Stimulated activated CD8-positive, alpha-beta memory T cell treated with anti-CD3 and anti-CD28 coated beads, Interleukin-4, amount 100 ng/mL, for 24 hours (primary cell): ENCODE measurements around the gene HRH2.
"Not testable (repeated sequence)": the region's sequence is repeated elsewhere in the genome, so short reads cannot be mapped to it uniquely, and the experiment has no call there.

Experiments used
- DNase-seq: peaks from one replicate; pipeline ENCODE4 v3.0.0-alpha.2; 2020; ENCODE audit warnings: low read depth

HRH2 gene

DNA sequence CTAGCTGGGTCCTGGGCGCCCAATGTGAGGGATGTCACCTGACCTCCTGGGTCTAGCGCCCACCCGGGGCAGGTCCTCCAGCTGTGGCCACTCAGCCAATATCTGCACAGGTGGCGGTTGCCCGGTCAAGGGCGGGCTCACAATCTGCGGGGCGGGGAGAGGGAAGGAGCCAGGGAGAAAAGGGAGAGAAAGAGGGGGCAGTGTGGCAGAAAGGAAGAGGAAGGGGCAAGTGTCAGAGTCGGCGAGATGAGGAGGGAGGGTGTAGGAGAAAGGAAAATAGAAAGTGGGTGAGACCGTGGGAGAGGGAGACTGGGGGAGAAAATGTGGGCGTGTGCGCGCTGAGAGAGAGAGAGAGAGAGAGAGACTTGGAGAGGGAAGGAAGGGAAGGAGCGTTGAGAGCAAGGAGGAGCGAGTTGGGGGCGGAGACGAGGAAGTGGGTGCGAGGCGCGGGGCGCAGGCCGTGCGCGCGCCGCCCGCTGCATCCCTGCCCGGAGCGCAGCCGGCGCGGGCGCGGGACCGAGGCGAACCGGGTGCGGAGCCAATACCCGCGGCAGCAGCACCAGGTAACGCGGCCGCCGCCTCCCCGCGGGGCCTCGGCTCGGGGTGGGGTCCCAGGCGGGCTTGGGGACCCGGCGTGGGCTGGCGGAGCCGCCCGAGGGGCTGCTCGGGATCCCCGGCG lies at the start of gene HRH2:
TSS of gene HRH2 (plus strand) at position 479 of the 679 bp plus-strand sequence. CDS start 25,163 bp downstream, outside the sequence.
- no peak for DNase-seq

DNA sequence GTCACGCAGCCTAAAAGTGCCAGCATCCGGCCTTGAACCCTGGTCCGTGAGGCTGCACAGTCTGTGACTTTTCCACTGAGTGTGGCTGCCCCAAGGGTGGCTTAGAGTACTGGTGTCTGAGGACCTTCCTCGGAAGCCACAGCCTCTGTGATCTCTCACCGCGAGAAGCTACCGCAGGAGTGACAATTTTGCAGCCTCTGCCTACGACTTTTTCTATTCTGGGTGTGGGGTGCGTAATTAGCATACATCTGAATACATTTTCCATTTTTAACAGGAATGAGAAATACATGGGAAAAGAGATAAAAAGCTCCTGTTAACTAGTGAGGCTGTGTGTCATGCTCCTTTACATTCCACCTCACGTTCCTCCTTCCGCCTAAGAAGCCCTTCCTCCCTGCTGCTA lies 48.3 kb upstream of the HRH2 start:
- DNase-seq = peak; percentile 7

DNA sequence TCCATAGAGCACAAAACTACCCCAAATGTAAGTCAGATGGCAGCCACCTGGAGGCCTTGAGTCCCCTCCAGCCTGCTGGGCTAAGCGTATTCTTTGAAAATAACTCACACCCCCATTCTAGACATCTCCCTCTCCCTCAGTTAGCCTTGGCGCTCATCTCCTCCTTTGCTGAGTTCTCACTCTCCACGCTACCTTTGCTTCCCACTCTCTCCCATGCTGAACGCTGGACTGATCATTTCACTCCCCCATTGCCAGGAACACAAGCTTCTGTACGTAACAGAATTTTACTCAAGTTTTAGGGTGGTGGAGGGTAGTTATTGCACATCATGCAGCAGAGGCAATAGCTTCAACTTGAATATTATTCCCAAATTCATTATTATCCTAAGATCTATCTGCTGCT lies 47.5 kb upstream of the HRH2 start:
- no peak for DNase-seq

- DNase-seq = no peak
These were observed 47.0 kb upstream of the HRH2 start for GRCh38 chr5:175610898-175611297.

- DNase-seq = no peak
These were observed 43.6 kb upstream of the HRH2 start for GRCh38 chr5:175614223-175614815.

DNA sequence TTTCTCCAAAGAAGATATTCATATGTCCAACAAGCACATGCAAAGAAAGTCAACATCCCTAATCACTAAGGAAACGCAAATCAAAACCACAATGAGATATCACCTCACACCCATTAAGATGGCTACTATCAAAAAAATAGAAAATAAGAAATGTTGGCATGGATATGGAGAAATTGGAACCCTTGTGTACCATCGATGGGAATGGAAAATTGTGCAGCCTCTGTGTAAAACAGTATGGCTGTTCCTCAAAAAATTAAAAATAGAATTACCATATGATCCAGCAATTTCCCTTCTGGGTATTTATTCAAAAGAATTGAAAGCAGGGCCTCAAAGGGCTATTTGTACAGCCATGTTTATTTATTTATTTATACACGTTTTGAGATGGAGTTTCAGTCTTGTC lies 43.0 kb upstream of the HRH2 start:
- no peak for DNase-seq

GRCh38 chr5:175616083-175616482 lies 41.8 kb upstream of the HRH2 start:
- DNase-seq = no peak

GRCh38 chr5:175616527-175616926 lies 41.3 kb upstream of the HRH2 start:
- DNase-seq = not testable (repeated sequence)

DNA sequence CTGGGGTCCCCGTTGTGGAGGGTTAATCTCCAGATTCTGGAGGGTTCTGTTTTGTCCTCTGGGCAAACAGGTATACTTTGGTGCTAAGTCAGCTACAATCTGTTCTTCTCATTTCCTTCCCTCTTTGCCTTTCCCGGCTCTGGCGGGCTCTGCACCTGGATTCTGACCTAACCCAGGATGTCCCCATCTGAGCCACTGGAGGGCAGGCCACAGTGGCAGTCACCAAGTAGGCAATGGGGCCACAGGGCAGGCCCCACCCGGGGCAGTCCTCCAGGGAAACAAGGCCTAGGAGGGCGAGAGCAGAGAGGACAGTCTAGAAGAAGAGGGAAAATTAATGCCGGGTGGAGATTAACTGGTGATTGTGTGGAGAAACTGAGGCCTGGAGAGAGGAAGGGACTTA lies 40.4 kb upstream of the HRH2 start:
- no peak for DNase-seq

DNA sequence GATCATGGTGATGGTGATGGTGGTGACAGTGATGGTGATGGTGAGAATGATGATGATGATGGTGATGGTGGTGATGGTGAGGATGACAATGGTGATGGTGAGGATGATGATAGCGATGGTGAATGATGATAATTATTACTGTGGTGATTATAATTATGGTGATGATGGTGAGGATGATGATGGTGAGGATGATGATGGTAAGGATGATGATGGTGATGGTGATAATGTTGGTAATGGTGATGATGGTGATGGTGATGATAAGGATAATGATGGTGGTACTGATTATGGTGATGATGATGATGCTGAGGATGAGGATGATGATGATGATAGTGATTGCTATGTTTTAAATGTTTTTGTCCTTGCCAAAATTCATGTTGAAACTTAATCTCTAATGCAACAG lies 37.3 kb upstream of the HRH2 start:
- DNase-seq = no peak

DNA sequence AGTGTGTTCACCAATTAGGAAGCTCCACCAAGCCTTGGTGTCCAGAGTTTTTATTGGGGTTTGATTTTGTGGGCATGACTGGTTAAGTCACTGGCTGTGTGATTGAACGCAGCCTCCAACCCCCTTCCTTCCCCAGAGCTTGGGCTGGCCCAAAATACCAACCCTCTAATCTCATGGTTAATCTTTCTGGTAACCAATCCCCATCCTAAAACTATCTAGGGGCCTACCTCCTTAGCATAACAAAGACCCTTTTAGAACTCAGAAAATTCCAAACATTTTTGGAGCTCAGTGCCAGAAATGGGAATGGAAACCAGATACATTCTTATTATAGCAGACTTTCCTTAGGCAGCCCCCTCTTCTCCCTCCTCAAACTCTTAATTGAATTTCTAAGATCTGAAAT lies 35.9 kb upstream of the HRH2 start:
- DNase-seq = no peak

- no peak for DNase-seq
These were observed 34.8 kb upstream of the HRH2 start for GRCh38 chr5:175623088-175623487.

DNA sequence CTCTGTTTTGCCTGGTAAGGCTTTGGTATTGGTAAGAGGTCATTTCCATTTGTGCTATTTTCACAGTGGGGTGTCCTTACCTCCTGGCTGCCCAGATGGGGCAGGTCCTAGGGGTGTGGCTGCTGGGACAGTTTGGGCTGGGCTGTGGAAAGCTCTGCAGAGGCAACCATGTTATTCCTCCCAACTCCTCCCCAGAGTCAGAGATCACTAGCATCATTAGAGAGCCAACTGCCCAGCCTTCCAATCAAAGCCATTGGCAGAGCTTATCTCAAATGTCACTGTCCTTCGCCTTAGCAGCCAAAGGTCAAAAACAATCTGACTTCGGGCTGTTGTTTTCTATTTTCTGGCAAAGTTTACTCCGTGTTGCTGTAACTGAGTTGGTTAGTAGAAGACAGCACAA lies 33.6 kb upstream of the HRH2 start:
- no peak for DNase-seq

DNA sequence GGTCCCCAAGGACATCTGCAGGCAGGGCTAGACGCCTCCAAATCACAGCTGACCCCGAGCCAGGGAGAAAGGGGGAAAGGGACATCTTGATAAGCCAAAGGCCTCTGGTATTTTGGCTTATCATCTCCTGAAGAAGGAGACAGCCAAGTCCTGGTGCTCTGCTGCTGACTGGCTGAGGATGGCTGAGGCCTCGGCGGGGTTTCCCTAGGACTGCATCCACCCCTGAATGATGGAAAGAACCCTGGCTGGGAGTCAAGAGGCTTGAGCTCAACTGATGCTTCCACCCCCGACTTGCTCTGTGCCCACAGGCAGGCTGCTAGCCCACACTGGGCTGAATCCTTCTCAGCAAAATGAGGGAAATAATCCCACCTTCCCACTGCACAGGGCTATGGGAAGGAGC lies 30.9 kb upstream of the HRH2 start:
- DNase-seq = no peak

GRCh38 chr5:175627739-175628138 lies 30.1 kb upstream of the HRH2 start:
- no peak for DNase-seq

GRCh38 chr5:175628668-175629067 lies 29.2 kb upstream of the HRH2 start:
- no peak for DNase-seq

DNA sequence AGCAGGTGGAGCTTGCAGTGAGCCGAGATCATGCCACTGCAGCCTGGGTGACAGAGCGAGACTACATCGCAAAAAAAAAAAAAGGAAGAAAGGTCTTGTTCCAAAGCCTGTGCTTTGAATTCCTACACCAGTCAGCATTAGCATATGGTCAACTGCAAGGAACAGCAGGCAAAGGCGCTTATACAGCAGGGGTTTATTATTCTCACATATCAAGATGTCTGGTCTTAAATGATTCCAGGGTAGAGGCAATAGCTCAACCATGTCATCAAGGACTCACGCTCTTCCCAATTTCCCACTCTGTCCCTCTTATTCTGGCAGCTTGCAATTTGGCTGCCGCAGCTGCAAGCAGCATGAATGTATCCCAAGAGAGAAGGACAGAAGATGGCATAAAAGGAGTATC lies 28.6 kb upstream of the HRH2 start:
- no peak for DNase-seq

GRCh38 chr5:175629793-175630192 lies 28.1 kb upstream of the HRH2 start:
- no peak for DNase-seq

DNA sequence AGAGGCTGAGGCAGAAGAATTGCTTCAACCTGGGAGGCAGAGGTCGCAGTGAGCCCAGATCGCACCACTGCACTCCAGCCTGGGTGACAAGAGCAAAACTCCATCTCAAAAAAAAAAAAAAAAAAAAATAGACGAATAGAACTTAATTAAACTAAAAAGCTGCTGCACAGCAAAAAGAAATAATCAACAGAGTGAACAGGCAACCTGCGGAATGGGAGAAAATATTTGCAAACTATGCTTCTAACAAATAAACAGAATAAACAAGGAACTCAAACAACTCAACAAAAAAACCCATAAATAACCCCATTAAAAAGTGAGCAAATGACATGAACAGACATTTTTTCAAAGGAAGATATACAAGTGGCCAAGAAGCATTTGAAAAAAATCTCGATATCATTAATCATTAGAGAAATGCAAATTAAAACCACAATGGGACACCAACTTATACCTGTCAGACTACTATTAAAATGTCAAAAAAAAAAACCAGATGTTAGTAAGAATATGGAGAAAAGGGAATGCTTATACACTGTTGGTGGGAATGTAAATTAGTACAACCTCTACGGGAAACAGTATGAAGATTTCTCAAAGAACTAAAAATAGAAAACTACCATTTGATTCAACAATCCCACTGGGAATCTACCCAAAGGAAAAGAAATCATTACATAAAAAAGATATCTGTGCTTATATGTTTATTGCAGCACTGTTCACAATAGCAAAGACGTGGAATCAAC lies 21.9 kb upstream of the HRH2 start:
- DNase-seq = no peak

DNA sequence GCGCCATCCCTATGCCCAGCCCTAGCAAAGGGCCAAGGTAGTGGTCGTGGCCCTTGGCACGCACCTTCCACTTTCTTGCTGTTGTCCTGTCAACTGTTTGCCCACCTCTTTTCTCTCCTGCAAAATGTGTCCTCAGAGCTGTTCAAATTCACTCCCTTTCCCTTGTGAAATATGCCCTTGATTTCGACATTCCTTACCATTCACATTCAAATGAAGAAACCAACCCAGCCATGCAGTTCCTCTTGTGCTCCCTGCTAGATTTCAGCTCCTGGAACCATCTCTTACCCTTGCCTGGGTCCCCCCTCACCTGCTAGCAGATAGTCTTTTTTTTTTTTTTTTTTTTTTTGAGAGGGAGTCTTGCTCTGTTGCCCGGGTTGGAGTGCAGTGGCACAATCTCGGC lies 19.6 kb upstream of the HRH2 start:
- DNase-seq = no peak

- no peak for DNase-seq
These were observed 17.6 kb upstream of the HRH2 start for GRCh38 chr5:175640106-175640775.

DNA sequence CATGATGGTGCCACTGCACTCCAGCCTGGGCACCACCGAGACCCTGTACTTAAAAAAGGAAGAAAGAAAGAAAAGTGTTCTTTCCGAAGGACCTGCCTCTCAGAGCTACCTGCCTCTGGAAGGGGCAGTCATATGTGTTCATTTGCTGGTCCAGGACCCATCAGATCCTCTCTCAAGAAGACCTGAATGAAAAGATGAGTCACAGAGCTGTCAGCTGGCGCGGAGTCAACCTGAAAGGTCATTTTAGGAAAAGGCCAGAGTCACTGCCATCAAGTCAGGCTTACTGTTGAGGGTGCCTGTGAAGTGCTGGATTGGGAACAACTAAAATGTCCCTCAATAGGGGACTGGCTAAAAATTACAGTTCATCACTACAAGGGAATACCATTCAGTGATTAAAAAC lies 14.9 kb upstream of the HRH2 start:
- DNase-seq = no peak

DNA sequence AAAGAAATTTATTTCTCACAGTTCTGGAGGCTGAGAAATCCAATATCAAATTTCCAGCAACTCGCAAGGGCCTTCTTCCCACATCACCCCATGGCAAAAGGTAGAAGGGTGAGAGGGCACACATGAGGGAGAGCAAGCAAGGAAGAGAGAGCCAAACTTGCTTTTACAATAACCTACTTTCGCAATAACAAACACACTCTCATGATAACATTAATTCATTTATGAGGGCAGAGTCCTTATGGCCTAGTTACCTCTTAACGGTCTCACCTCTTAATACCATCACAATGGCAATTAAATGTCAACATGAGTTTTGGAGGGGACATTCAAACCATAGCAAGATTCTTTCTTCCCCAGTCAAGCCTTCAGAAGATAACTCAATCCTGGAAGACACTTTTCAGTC lies 11.6 kb upstream of the HRH2 start:
- DNase-seq = no peak
